HUES64 (cell line): Measurements from ENCODE around the gene XCR1.
"Not testable (repeated sequence)": the region's sequence is repeated elsewhere in the genome, so short reads cannot be mapped to it uniquely, and the experiment has no call there.

Experiments used
- H3K27ac ChIP-seq: 2 replicates; pipeline ENCODE4 v1.7.0; 2013; ENCODE audit warnings: low read depth, low read length, inconsistent platforms
- H3K27me3 ChIP-seq: 2 replicates; pipeline ENCODE4 v1.6.1; 2013; ENCODE audit warnings: mild to moderate bottlenecking, low read length; ENCODE audit not compliant: insufficient read depth
- H3K36me3 ChIP-seq: 2 replicates; pipeline ENCODE4 v1.6.1; 2013; ENCODE audit warnings: mild to moderate bottlenecking, low read length; ENCODE audit not compliant: insufficient read depth
- H3K4me1 ChIP-seq: 2 replicates; pipeline ENCODE4 v1.6.1; 2013; ENCODE audit warnings: mild to moderate bottlenecking, low read length, moderate library complexity; ENCODE audit not compliant: insufficient read depth
- H3K4me3 ChIP-seq: 2 replicates; pipeline ENCODE4 v1.5.1; 2013; ENCODE audit warnings: mild to moderate bottlenecking, low read length, moderate library complexity
- H3K9ac ChIP-seq: 2 replicates; pipeline ENCODE4 v1.6.1; 2013; ENCODE audit warnings: mild to moderate bottlenecking, low read depth, low read length
- H3K9me3 ChIP-seq: 2 replicates; pipeline ENCODE4 v1.6.1; 2013; ENCODE audit warnings: low read depth, low read length; ENCODE audit not compliant: insufficient read depth
- WGBS: fragments of 150-250, 120-280 bp; methylation state at CpG from one replicate; pipeline ENCODE4 v1.1.7; 2013; ENCODE audit warnings: missing lambda C conversion rate; 5-methylcytosine and 5-hydroxymethylcytosine counted together

XCR1 gene

DNA sequence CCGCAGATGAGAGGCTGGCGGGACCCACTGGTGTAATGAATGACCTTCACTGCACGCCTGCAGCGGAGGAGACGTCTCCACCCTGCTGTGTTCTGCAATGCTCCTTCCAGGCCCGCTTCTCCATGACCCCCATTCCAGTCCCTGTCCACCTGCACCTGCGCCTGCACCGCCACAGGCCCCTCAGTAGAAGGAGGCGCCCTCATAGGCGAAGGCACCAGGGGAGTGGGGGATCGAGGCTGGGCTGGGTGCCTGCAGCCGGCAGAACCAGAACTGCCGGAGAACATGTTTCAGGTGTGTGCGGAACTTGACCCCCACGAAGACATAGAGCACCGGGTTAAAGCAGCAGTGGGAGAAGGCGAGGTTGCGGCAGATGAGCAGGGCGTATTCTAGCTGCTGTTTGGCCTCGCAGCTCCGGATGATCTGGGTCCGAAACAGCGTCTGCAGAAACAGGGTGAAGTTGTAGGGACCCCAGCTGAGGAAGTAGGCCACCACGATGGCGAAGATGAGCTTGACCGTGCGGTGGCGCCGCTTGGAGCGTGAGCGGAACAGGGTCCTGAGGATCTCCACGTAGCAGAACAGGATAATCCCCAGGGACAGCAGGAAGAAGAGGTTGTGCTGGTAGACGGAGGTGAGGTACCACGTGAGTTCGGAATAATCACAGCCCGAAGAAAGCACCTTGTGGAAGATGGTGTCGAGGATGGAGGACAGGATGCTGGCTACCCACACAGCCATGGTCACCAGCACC is 6.3 kb downstream of the XCR1 start:
- Histone ChIP-seq H3K27ac (no peak overlapping the region), H3K4me3 (no peak overlapping the region), H3K27me3 (no peaks in the 10 kb centered on the region), H3K4me1 (no peaks in the 10 kb centered on the region), H3K36me3 (no peaks in the 10 kb centered on the region), H3K9me3 (no peaks in the 10 kb centered on the region), H3K9ac (no peak overlapping the region)
- 95% methylated on average over 37 of the region's 37 CpGs for WGBS

DNA sequence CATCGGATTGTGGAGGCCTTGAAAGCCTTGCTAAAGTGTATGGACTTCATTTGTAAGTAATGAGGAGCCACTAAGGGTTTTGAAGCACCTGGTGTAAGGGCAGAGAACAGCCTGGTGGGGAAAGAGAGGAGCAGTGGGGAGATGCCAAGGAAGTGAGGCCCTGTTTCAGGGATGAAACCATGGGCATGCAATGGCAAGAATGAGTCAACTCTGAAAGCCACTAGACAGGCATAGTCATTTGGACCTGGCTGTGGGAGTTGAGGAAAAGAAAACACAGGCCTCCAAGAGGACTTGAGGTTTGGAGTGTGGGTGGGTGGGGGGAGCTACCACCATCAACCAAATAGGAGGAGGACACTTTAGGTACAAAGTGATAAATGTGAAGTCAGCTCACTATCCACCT is 7.6 kb downstream of the XCR1 start:
- Histone ChIP-seq H3K27me3 (no peaks in the 10 kb centered on the region), H3K27ac (no peak overlapping the region), H3K9ac (no peak overlapping the region), H3K4me3 (no peak overlapping the region), H3K4me1 (no peaks in the 10 kb centered on the region), H3K36me3 (no peaks in the 10 kb centered on the region), H3K9me3 (no peaks in the 10 kb centered on the region)
- 84% methylated on average over 1 of the region's 1 CpG for WGBS

DNA sequence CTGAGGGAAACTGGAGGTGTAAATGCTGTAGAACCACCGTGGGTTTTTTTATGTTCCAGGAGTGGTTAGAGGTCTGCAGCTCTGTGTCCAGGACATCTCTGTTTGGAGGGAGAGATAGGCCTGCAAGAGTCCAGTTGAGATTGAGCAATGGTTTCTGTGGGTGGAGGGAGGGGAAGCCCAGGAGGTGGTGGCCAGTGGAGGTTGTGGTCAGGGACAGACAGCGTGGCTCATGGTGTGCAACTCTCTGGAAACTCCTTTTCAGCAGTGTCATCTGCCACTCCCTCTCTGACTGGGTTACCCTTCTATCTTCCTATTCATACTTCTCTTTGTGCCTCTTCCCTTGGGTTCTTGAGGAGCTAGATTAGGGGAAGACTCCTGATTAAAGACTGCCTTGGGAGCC is 9.6 kb downstream of the XCR1 start:
- 92% methylated on average over 2 of the region's 2 CpGs for WGBS
- H3K9ac ChIP-seq = no peak overlapping the region
- H3K27me3 ChIP-seq = no peaks in the 10 kb centered on the region
- H3K9me3 ChIP-seq = no peaks in the 10 kb centered on the region
- H3K4me3 ChIP-seq = no peak overlapping the region
- H3K36me3 ChIP-seq = no peaks in the 10 kb centered on the region
- H3K4me1 ChIP-seq = no peaks in the 10 kb centered on the region
- no peak overlapping the region for H3K27ac ChIP-seq

DNA sequence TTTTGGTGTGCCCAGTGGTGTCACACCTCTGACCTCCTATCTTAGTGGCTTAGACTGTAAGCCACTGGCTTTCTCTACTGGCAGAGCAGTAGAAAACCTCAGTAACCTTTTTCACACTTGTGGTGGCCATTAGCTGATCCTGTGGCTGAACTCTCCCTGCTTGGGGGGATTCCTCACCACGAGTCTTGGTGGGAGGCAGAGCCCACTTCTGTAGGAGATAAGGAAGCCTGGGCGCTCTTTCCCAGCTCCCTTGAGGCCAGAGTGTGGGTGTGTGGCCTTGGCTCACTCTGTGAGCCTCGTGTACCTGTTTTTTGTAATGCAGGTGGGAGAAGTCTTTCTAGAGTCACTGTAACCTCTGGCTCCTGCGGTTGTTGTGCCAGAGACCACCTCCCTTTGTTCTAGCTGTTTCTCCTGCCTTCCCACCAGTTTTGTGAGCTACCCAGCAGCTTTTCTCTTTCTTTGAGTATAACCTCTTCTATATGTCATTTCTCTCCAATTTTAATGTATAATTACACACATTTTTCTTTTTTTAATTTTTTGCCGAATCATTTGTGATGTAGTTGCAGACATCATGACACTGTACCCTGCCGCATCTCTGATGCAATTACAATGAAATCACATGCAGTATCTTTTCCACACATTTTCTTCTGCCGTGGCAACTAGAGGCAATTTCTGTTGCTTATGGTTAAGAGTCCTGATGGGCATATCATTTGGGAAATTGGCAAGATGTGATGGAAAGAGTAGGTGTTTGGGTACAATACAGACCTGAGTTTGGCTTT is 13.8 kb downstream of the XCR1 start:
- Histone ChIP-seq H3K27ac (no peak overlapping the region), H3K27me3 (no peaks in the 10 kb centered on the region)
- 88% methylated on average over 7 of the region's 7 CpGs for WGBS

DNA sequence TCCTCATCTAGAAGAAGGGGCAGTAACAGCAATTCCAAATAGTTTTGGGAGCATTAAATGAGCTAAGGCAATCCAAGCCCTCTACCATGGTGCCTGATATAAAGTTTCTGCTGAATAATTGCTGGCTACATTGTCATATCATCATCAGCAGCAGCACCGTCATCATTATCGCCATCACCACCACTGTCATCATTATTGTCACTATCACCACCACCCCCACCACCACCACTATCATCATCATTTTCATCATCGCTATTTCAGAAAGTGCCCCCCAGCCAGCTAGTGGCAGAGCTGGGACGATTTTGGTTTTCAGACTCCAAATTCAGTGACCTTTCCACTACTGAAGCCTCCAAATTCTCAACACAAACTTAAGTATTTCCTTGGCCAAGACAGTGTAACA is 15.0 kb downstream of the XCR1 start:
- no peaks in the 10 kb centered on the region for H3K36me3 ChIP-seq
- no peak overlapping the region for H3K9ac ChIP-seq
- H3K4me3 ChIP-seq = no peak overlapping the region
- no peaks in the 10 kb centered on the region for H3K9me3 ChIP-seq
- H3K4me1 ChIP-seq = no peaks in the 10 kb centered on the region
- WGBS = 96% methylated on average over 4 of the region's 4 CpGs
- no peaks in the 10 kb centered on the region for H3K27me3 ChIP-seq
- H3K27ac ChIP-seq = no peak overlapping the region

More for the DNA sequence above, 13.8 kb downstream of the XCR1 start:
- H3K4me1 ChIP-seq = no peaks in the 10 kb centered on the region
- H3K9ac ChIP-seq = no peak overlapping the region
- H3K4me3 ChIP-seq = no peak overlapping the region
- no peaks in the 10 kb centered on the region for H3K9me3 ChIP-seq
- H3K36me3 ChIP-seq = no peaks in the 10 kb centered on the region

DNA sequence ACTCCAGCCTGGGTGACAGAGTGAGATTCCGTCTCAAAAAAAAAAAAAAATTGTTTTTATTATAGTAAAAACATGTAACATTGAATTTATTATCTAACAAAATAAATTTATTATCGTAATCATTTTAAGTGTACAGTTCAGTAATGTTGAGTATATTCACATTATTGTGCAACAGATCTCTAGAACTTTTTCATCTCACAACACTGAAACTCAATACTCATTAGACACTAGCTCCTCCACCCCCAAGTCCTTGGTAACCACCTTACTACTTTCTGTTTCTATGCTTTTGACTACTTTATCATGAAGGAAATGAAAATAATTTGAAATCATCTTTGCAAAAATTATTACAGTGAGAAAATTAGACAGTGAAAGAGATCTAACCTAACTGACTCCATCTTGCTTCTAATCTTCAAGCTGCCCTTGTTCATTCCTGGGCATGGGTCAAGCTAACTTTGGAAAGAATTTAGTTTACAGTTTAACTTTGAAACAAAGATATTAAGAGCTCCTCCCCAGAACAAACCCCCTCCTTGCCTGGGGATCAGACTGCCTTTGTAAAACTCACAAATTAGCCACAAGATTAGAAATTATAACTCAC is 16.7 kb downstream of the XCR1 start:
- Histone ChIP-seq H3K36me3 (no peaks in the 10 kb centered on the region), H3K27ac (no peak overlapping the region), H3K9me3 (no peaks in the 10 kb centered on the region), H3K4me1 (0 out of 2 replicates have a peak, but pooled peaks cover 4% of the 10 kb centered on the region), H3K4me3 (no peak overlapping the region), H3K27me3 (no peaks in the 10 kb centered on the region), H3K9ac (no peak overlapping the region)
- WGBS = no CpG with 5 or more reads among the region's 2 CpGs

DNA sequence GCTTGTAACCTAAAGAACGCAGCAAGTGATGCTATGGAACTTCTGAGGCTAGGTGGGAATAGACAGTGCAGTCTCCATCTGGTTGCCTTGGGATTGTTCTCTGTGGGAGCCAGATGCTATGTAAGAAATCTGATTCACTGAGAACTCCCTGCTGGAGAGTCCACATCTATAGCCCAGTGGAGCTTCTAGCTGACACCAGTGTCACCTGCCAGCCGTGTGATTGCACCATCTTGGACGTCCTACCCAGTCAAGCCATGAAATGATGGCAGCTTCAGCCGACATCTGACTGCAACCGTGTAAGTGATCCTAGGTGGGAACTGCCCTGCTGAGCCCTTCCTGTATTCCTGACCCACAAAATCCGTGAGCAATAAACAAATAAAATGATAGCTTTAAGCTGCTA is 19.2 kb downstream of the XCR1 start:
- 95% methylated on average over 6 of the region's 6 CpGs for WGBS

DNA sequence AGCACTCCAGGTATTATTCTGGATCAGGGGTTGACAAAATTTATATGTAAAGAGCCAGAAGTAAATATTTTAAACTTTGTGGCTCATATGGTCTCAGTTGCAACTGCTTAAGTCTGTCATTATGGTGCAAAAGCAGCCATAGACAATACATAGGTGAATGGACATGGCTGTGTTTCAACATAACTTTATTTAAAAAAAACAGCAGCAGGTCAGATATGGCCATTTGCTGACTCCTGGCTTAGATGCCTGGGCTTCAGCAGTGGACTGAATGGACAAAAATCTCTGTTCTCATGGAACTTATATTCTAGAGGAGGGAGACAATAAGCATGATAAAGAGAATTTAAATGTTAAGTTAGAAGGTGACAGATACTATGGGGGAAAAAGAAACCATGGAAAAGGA is 20.0 kb downstream of the XCR1 start:
- Histone ChIP-seq H3K4me1 (0 out of 2 replicates have a peak, but pooled peaks cover 4% of the 10 kb centered on the region), H3K27me3 (no peaks in the 10 kb centered on the region), H3K9ac (no peak overlapping the region), H3K4me3 (no peak overlapping the region), H3K36me3 (no peaks in the 10 kb centered on the region), H3K27ac (no peak overlapping the region), H3K9me3 (no peaks in the 10 kb centered on the region)

More for the DNA sequence above, 19.2 kb downstream of the XCR1 start:
- H3K27me3 ChIP-seq = no peaks in the 10 kb centered on the region
- no peaks in the 10 kb centered on the region for H3K36me3 ChIP-seq
- H3K9ac ChIP-seq = no peak overlapping the region
- no peaks in the 10 kb centered on the region for H3K9me3 ChIP-seq
- H3K4me3 ChIP-seq = no peak overlapping the region
- no peak overlapping the region for H3K27ac ChIP-seq
- 0 out of 2 replicates have a peak, but pooled peaks cover 4% of the 10 kb centered on the region for H3K4me1 ChIP-seq

DNA sequence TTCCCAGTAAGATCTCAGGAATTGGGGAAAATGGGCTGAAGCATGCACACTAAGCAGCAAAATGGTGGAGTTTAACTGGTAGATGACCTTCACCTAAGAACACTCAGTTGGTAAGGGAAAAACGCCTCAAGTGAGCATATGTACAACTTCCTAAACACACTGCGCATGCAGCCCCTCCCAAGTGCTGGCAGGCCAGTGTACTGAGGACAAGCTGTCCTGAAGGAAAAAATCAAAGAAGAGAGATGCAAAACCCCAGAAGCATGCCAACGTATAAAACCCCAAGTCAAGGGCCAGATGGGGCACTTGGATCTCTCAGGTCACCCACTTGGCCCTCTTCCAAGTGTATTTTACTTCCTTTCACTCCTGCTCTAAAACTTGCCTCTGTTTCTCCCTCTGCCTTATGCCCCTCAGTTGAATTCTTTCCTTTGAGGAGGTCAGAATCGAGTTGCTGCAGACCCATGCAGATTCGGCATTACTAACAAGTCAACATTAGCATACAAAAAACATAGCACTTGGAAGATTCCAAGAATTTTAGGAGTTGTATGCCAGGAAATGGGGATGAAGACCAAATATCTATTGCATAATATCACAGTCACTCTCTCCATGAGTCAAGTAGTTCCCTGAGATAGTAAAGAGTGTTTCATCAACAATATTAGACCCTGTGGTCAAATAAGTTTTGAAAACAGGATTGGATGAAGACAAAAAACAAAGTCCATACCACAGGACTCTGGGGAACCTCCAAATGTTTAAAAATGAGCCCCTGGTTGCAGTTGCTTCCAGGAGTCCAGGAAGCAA is 20.8 kb downstream of the XCR1 start:
- Histone ChIP-seq H3K27me3 (no peaks in the 10 kb centered on the region), H3K4me1 (0 out of 2 replicates have a peak, but pooled peaks cover 4% of the 10 kb centered on the region), H3K9ac (no peak overlapping the region), H3K36me3 (no peaks in the 10 kb centered on the region), H3K4me3 (no peak overlapping the region), H3K9me3 (no peaks in the 10 kb centered on the region), H3K27ac (no peak overlapping the region)
- 72% methylated on average over 4 of the region's 5 CpGs for WGBS

DNA sequence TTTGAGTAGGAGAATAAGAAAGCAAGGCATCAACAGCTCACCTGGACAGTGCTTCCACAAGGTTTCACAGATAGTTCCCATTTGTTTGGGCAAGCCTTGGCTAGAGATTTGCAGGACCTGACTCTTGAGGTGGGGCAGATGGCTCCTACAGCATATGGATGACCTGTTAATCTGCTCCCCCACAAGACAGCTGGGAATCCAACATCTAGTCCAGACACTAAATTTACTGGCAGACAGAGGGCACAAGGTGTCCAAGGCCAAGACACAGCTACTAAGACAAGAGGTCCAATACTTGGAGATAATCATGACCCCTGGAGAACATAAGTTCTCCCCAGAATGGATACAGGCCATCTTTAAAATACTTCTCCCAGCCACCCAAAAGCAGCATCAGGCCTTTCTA is 23.6 kb downstream of the XCR1 start:
- not testable (repeated sequence) for H3K27ac ChIP-seq, H3K4me1 ChIP-seq, H3K36me3 ChIP-seq, H3K27me3 ChIP-seq, H3K4me3 ChIP-seq, H3K9ac ChIP-seq, H3K9me3 ChIP-seq

DNA sequence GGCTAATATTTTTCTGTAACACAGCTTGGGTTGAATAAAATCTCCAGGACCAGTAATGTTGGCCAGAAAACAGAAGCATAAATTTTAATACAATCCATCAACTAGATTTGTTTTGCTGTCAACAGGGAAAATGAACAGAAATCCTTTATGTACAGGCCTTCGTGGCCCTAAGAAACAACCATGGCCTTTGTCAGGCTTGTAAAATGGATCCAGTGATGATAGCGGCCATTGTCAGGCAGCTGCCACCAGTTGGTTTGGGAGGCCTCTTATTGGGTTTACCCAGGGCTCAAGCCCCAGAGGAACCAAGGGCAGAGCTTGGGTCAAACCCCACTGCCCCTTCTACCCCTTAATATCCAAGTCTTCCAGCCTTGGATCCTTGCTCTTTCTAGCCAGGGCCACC is 26.1 kb downstream of the XCR1 start:
- Histone ChIP-seq H3K4me1 (no peaks in the 10 kb centered on the region), H3K27me3 (peaks cover 4% of the 10 kb centered on the region), H3K9me3 (no peaks in the 10 kb centered on the region), H3K9ac (no peak overlapping the region), H3K36me3 (no peaks in the 10 kb centered on the region), H3K27ac (no peak overlapping the region), H3K4me3 (no peak overlapping the region)
- 96% methylated on average over 2 of the region's 2 CpGs for WGBS
